CD4-positive, alpha-beta T cell treated with Interleukin-6 at 100 ng/mL for 8 hours (primary cell): ENCODE results near the gene RASAL3.

Source experiments
- DNase-seq: peaks from one replicate; pipeline ENCODE4 v3.0.0-alpha.2; 2020; ENCODE audit warnings: mixed read lengths, low spot score

The RASAL3 gene

GRCh38 chr19:15436012-15436825 is 28.1 kb downstream of the RASAL3 start:
- no peak for DNase-seq

- DNase-seq: no peak
Measured at GRCh38 chr19:15433519-15434069, 30.8 kb downstream of the RASAL3 start.

GRCh38 chr19:15432629-15433518 is 31.5 kb downstream of the RASAL3 start:
- peak; percentile 88 for DNase-seq

- DNase-seq: no peak
Measured at GRCh38 chr19:15432018-15432494, 32.3 kb downstream of the RASAL3 start.

GRCh38 chr19:15431396-15432017 is 32.8 kb downstream of the RASAL3 start:
- no peak for DNase-seq

GRCh38 chr19:15430526-15431120 is 33.7 kb downstream of the RASAL3 start:
- DNase-seq: no peak

- no peak for DNase-seq
Measured at GRCh38 chr19:15429825-15430467, 34.4 kb downstream of the RASAL3 start.

GRCh38 chr19:15428956-15429824 is 35.2 kb downstream of the RASAL3 start:
- no peak for DNase-seq

- DNase-seq: no peak
Measured at GRCh38 chr19:15427991-15428471, 36.3 kb downstream of the RASAL3 start.

GRCh38 chr19:15427350-15427700 is 37.0 kb downstream of the RASAL3 start:
- DNase-seq: no peak

GRCh38 chr19:15426485-15427349 is 37.6 kb downstream of the RASAL3 start:
- DNase-seq: no peak

- no peak for DNase-seq
Measured at GRCh38 chr19:15425321-15425950, 38.9 kb downstream of the RASAL3 start.

- no peak for DNase-seq
Measured at GRCh38 chr19:15424692-15425272, 39.6 kb downstream of the RASAL3 start.

GRCh38 chr19:15424121-15424520 is 40.2 kb downstream of the RASAL3 start:
- no peak for DNase-seq

- DNase-seq: no peak
Measured at GRCh38 chr19:15423130-15423529, 41.2 kb downstream of the RASAL3 start.

- DNase-seq: no peak
Measured at GRCh38 chr19:15422296-15423075, 41.9 kb downstream of the RASAL3 start.

- DNase-seq: no peak
Measured at GRCh38 chr19:15421721-15422260, 42.6 kb downstream of the RASAL3 start.
